Adipose tissue (tissue), 3 donors: ENCODE measurements around the gene SCAMP2. TPM values are rescaled to one million over a fixed set of nuclear protein-coding genes. Genes with fewer than 3 reads are reported as not detected.

Experiments
- H3K27ac ChIP-seq: one replicate; pipeline ENCODE4 v1.5.1; 2013; ENCODE audit warnings: low read depth, low read length
- WGBS, 3 donors: extraction: QIAGEN DNeasy Blood & Tissue Kit; methylation state at CpG; one replicate each; pipeline ENCODE4 v1.1.7; 2013; 5-methylcytosine and 5-hydroxymethylcytosine counted together
- polyA plus RNA-seq, 3 donors: library from polyadenylated mRNA; stranded (reverse); fragments of 200-250 nt; gene quantifications; one replicate each; pipeline ENCODE4 v1.2.3, GENCODE V29; 2013
- donor health status: healthy with polysubstance abuse.
- donor health status: Bipolar disorder and iron deficiency.
- donor health status: healthy.

The SCAMP2 gene
- polyA plus RNA-seq, 3 donors: 26.3 to 48.1 (median 34.8) TPM

DNA sequence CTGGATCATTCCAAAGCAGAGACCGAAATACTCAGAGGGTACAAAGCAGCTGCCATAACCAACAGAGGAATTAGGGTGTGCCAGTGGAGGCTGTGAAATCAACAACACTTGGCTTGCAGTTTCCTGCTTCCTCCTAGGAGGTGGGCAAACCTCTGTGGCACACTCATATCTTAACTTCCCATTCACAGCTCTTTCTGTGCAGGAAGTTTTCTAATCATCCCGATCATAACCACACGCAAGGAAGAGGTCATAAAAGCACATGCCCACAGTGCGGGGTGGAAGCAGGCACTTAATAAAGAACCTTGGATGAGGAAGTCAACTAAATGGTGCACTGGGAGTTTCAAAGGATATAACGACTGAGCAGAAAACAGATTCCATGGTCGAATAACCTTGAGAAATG is 5.1 kb downstream of the SCAMP2 start:
- H3K27ac ChIP-seq: no peak overlapping the region
- 34 to 59% (median 42%) methylated on average over 6 of the region's 6 CpGs for WGBS, 3 donors

GRCh38 chr15:74867466-74868038 is 5.6 kb downstream of the SCAMP2 start:
- WGBS, 3 donors: 3 to 26% (median 17%) methylated on average over 1 of the region's 1 CpG
- no peak overlapping the region for H3K27ac ChIP-seq

DNA sequence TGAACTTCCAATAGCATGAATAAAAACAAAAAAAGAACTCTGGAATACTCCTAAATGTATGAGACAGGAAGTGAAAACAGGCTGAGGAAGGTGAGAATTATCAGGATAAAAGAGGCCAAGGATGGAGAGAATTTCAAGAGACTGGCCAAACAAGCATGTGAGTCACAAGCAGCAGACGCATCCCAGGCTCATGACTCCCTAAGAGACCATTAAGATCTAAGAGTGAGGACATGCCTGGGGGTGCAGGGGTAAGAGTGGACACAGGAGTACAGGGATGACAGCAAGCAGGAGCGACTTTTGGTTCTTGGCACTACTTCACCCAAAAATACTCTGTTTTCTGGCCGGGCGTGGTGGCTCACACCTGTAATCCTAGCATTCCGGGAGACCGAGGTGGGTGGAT is 7.1 kb downstream of the SCAMP2 start:
- WGBS, 3 donors: 73 to 87% (median 86%) methylated on average over 6 of the region's 6 CpGs
- H3K27ac ChIP-seq: no peak overlapping the region

GRCh38 chr15:74865316-74865715 is 7.8 kb downstream of the SCAMP2 start:
- 74 to 80% (median 75%) methylated on average over 2 of the region's 2 CpGs for WGBS, 3 donors
- no peak overlapping the region for H3K27ac ChIP-seq

GRCh38 chr15:74864296-74864695 is 8.9 kb downstream of the SCAMP2 start:
- H3K27ac ChIP-seq: no peak overlapping the region
- 87 to 91% (median 90%) methylated on average over 6 of the region's 6 CpGs for WGBS, 3 donors

DNA sequence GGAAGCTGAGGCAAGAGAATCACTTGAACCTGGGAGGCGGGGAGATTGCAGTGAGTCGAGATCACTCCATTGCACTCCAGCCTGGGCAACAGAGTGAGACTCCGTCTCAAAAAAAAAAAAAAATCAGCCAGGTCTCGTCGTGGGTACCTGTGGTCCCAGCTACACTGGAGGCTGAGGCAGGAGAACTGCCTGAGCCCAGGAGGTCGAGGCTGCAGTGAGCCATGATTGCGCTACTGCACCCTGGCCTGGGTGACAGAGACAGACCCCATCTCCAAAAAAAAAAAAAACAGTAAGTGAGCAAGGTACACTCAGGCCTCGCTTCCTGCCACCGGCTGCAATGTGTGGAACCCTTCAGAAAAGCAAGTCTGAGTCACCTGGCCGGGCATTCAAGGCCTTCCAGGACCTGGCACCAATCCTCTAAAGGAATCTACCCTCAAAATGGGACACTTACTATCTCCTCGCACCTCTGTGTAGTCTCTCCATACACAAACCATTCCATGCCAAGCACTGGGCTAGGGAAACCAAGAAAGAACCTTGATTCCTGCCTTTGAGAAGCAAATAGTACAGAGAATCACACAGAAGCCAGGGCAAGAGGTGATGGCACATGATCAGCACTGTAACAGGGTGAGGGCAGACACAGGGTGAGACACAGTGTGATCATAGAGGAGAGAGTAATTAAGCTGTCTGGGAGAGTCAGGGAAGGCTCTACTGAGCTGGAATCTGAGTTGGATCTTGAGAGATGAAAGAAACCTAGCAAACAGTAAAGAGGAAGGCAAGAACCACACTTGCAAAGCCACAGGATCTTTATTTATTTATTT is 9.7 kb downstream of the SCAMP2 start:
- 73 to 80% (median 78%) methylated on average over 11 of the region's 11 CpGs for WGBS, 3 donors
- no peak overlapping the region for H3K27ac ChIP-seq

- no peak overlapping the region for H3K27ac ChIP-seq
- 73 to 86% (median 74%) methylated on average over 4 of the region's 4 CpGs for WGBS, 3 donors
These were observed 14.8 kb downstream of the SCAMP2 start for GRCh38 chr15:74858369-74858740.

- H3K27ac ChIP-seq: no peak overlapping the region
- 69 to 74% (median 71%) methylated on average over 9 of the region's 9 CpGs for WGBS, 3 donors
These were observed 15.3 kb downstream of the SCAMP2 start for GRCh38 chr15:74857671-74858368.

- no peak overlapping the region for H3K27ac ChIP-seq
- 39 to 69% (median 67%) methylated on average over 5 of the region's 5 CpGs for WGBS, 3 donors
These were observed 16.0 kb downstream of the SCAMP2 start for GRCh38 chr15:74857082-74857655.

DNA sequence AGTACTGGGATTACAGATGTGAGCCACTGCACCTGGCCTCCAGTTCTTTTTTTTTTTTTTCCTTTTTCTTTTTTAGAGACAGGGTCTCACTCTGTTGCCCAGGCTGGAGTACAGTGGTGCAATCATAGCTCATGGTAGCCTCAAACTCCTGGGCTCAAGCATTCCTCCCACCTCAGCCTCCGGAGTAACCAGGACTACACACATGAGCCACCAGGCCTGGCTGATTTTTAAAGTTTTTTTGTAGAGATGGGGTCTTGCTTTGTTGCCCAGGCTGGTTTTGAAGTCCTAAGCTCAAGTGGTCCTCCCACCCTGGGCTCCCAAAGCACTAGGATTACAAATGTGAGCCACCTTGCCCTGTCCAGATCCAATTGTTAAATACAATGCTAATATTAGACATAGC is 16.6 kb downstream of the SCAMP2 start:
- no peak overlapping the region for H3K27ac ChIP-seq
- WGBS, 3 donors: 88 to 96% (median 92%) methylated on average over 1 of the region's 1 CpG

- no peak overlapping the region for H3K27ac ChIP-seq
- WGBS, 3 donors: 88 to 97% (median 91%) methylated on average over 2 of the region's 2 CpGs
These were observed 17.3 kb downstream of the SCAMP2 start for GRCh38 chr15:74855857-74856256.

GRCh38 chr15:74854453-74855022 is 18.6 kb downstream of the SCAMP2 start:
- H3K27ac ChIP-seq: no peak overlapping the region
- 88 to 96% (median 89%) methylated on average over 13 of the region's 13 CpGs for WGBS, 3 donors

- WGBS, 3 donors: 86 to 94% (median 93%) methylated on average over 7 of the region's 7 CpGs
These were observed 21.2 kb downstream of the SCAMP2 start for GRCh38 chr15:74851960-74852359.

GRCh38 chr15:74850393-74850792 is 22.8 kb downstream of the SCAMP2 start:
- no peak overlapping the region for H3K27ac ChIP-seq
- WGBS, 3 donors: 84 to 97% (median 89%) methylated on average over 4 of the region's 4 CpGs

More at GRCh38 chr15:74851960-74852359, 21.2 kb downstream of the SCAMP2 start:
- H3K27ac ChIP-seq: no peak overlapping the region

DNA sequence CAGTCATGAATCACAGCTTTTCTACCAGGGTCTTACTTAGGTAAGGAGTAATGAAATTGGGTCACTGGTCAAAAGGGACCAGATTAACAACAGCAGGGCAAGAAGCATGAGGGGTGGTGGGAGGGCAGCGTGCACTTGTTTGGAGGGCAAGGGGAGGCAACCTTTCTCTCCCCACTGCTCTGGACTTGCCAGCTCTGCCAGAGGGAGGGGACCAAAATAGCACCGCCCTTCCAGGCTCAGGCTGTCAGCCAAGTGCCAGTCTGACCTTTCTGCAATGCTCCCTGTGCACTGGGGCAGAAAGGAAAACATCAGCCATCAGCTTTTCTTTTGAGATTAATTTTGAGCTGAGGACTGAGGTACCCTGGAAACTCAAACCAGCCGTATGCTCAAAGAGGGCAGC is 25.7 kb downstream of the SCAMP2 start:
- H3K27ac ChIP-seq: no peak overlapping the region
- 76 to 90% (median 87%) methylated on average over 3 of the region's 3 CpGs for WGBS, 3 donors

DNA sequence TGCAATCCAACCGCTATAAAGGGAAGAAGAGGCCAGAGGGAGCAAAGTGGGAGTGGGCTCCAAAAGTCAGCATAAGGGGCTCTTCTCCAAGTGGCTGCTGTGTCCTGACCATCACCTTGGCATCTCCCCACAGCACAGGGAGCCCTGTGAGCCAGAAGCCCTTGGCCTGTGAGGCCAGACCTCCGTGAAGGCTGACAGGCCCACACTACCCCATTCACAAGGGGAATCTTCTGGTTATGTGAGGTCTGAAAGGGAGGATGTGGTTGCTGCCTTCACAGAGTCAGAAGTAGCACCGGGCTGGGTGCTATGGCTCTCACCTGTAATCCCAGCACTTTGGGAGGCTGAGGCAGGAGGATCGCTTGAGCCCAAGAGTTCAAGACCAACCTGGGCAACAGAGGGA is 27.6 kb downstream of the SCAMP2 start:
- no peak overlapping the region for H3K27ac ChIP-seq
- 71 to 83% (median 74%) methylated on average over 4 of the region's 4 CpGs for WGBS, 3 donors

GRCh38 chr15:74845208-74845568 is 28.0 kb downstream of the SCAMP2 start:
- no peak overlapping the region for H3K27ac ChIP-seq
- WGBS, 3 donors: 59 to 83% (median 70%) methylated on average over 5 of the region's 5 CpGs

DNA sequence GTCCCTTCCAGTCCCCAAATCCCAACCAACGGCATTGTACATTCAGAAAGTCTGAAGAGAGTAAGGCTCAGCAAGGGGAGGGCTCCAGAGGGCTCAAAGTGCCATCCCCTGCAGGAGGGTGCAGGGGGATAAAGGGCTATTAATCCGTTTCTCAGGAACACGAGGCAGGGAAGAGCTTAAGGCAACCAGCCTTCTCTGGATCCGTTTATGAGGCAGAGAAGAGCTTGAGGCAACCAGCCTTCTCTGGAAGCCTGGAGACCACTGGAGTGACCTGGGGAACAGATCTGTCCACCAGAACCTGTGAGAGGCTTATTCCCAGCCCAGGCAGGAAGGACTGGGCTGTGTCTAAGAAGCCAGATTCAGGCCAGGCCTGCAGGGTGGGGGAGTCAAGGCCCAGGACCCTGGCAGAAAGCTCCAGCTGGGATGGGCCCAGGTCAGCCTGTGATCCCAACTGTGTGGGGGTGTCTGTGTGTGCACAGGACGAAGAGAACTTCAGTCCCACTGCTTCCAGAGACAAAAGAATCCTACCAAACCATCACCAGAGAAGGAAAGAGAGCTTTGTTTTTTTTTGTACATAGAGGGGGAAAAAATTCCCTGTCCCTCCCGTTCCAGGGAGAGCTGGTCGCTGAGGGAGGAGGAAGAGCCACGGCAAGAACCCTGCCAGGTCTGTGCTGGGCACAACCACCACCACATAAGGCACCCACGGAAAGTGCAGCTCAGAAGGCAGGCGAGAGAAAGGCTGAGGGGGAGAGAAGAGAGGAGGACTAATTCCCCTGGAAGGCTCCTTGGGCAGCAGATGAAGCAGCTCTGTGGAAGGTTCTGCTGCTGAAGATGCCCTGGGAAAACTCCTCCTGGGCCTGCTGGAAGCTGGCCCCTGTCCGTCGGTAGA is 28.6 kb downstream of the SCAMP2 start:
- H3K27ac ChIP-seq: no peak overlapping the region
- 76 to 81% (median 81%) methylated on average over 12 of the region's 12 CpGs for WGBS, 3 donors
